Measurements from ENCODE around the gene CERS5. TPM values are rescaled to one million over a fixed set of nuclear protein-coding genes. Genes with fewer than 3 reads are reported as not detected.
"Not testable (repeated sequence)": the region's sequence is repeated elsewhere in the genome, so short reads cannot be mapped to it uniquely, and the experiment has no call there.

The CERS5 gene
- total and polyA plus RNA-seq, 2 donors: 30.7 to 130 TPM

GRCh38 chr12:50089730-50090129, 77.4 kb downstream of the CERS5 start:
- H3K4me3 ChIP-seq (ENCODE audit: low read length in 2 of 2): no peak overlapping the region
- WGBS: 98% methylated on average over 7 of the region's 7 CpGs
- peaks cover 76 to 78% of the 10 kb centered on the region in 2 donors for H3K36me3 ChIP-seq (ENCODE audit: control insufficient read depth in 2 of 2, insufficient read depth in 2 of 2, low read length in 1 of 2)
- no peaks in the 10 kb centered on the region for H3K9me3 ChIP-seq (ENCODE audit: control insufficient read depth in 2 of 2, insufficient read depth in 1 of 2, low read length in 1 of 2)
- H3K4me1 ChIP-seq (ENCODE audit: control insufficient read depth in 2 of 2, insufficient read depth in 2 of 2, low read length in 2 of 2): peaks cover 4 to 10% of the 10 kb centered on the region in 2 donors
- DNase-seq (ENCODE audit: low read depth in 6 of 9, low spot score in 9 of 9): no peak
- no peak overlapping the region for H3K27ac ChIP-seq (ENCODE audit: low read depth in 1 of 2, low read length in 1 of 2)
- no peaks in the 10 kb centered on the region for H3K27me3 ChIP-seq (ENCODE audit: control insufficient read depth in 2 of 2, insufficient read depth in 1 of 2, low read length in 1 of 2)

- H3K4me1 ChIP-seq (ENCODE audit: control insufficient read depth in 2 of 2, insufficient read depth in 2 of 2, low read length in 2 of 2): peaks cover 8 to 15% of the 10 kb centered on the region in 2 donors
- H3K4me3 ChIP-seq (ENCODE audit: low read length in 2 of 2): no peak overlapping the region
- H3K27ac ChIP-seq (ENCODE audit: low read depth in 1 of 2, low read length in 1 of 2): no peak overlapping the region
- 57% methylated on average over 3 of the region's 3 CpGs for WGBS
- H3K9me3 ChIP-seq (ENCODE audit: control insufficient read depth in 2 of 2, insufficient read depth in 1 of 2, low read length in 1 of 2): no peaks in the 10 kb centered on the region
- H3K36me3 ChIP-seq (ENCODE audit: control insufficient read depth in 2 of 2, insufficient read depth in 2 of 2, low read length in 1 of 2): peaks cover 67 to 69% of the 10 kb centered on the region in 2 donors
- DNase-seq (ENCODE audit: low read depth in 6 of 9, low spot score in 9 of 9): peak in 7 of 9 donors; percentile 42 to 75 (median 63)
- H3K27me3 ChIP-seq (ENCODE audit: control insufficient read depth in 2 of 2, insufficient read depth in 1 of 2, low read length in 1 of 2): no peaks in the 10 kb centered on the region
Observed at GRCh38 chr12:50088577-50089335, 78.4 kb downstream of the CERS5 start.

DNA sequence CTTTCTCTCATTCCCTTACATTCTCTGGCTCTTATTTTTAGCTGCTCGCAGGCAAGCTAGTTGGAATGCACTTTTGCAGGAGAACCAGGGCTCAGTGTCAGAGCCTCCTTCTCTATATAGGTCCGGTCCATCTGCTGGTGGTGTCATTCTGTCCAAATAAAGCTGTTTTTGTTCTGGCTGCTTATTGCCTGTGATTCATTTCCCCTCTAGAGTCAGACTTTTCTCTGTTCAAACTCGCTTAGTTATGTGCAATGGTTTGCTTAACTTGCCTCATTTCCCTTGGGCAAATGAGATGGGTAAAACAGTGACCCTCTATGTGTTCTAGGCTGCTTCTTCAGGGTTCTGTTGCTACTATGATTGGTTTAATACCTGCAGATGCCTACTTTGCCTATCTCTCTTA, 79.2 kb downstream of the CERS5 start:
- no peak overlapping the region for H3K27ac ChIP-seq (ENCODE audit: low read depth in 1 of 2, low read length in 1 of 2)
- WGBS: 96% methylated on average over 3 of the region's 3 CpGs
- H3K4me3 ChIP-seq (ENCODE audit: low read length in 2 of 2): no peak overlapping the region
- H3K9me3 ChIP-seq (ENCODE audit: control insufficient read depth in 2 of 2, insufficient read depth in 1 of 2, low read length in 1 of 2): no peaks in the 10 kb centered on the region
- H3K27me3 ChIP-seq (ENCODE audit: control insufficient read depth in 2 of 2, insufficient read depth in 1 of 2, low read length in 1 of 2): no peaks in the 10 kb centered on the region
- no peak for DNase-seq (ENCODE audit: low read depth in 6 of 9, low spot score in 9 of 9)
- H3K4me1 ChIP-seq (ENCODE audit: control insufficient read depth in 2 of 2, insufficient read depth in 2 of 2, low read length in 2 of 2): peaks cover 8 to 15% of the 10 kb centered on the region in 2 donors
- H3K36me3 ChIP-seq (ENCODE audit: control insufficient read depth in 2 of 2, insufficient read depth in 2 of 2, low read length in 1 of 2): peaks cover 60 to 62% of the 10 kb centered on the region in 2 donors

DNA sequence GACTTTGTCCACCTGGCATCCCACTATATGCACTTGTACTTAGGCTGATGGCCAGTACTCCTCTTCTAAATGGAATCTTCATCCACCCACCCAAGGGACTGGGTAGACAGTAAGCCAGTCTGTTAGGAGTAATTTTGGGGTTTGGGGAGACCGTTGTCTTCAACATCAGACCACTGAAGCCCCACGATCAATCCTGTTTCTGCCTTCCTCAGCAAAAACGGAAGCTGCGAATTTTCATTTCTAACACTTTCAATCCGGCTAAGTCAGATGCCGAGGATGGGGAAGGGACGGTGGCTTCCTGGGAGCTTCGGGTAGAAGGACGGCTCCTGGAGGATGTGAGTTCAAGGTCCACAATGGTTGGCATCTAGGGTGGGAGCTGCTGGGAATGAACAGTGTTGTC, 80.0 kb downstream of the CERS5 start:
- H3K27ac ChIP-seq (ENCODE audit: low read depth in 1 of 2, low read length in 1 of 2): no peak overlapping the region
- 98% methylated on average over 9 of the region's 9 CpGs for WGBS
- no peak for DNase-seq (ENCODE audit: low read depth in 6 of 9, low spot score in 9 of 9)
- H3K36me3 ChIP-seq (ENCODE audit: control insufficient read depth in 2 of 2, insufficient read depth in 2 of 2, low read length in 1 of 2): peaks cover 51 to 54% of the 10 kb centered on the region in 2 donors
- no peaks in the 10 kb centered on the region for H3K9me3 ChIP-seq (ENCODE audit: control insufficient read depth in 2 of 2, insufficient read depth in 1 of 2, low read length in 1 of 2)
- peaks cover 8 to 15% of the 10 kb centered on the region in 2 donors for H3K4me1 ChIP-seq (ENCODE audit: control insufficient read depth in 2 of 2, insufficient read depth in 2 of 2, low read length in 2 of 2)
- H3K27me3 ChIP-seq (ENCODE audit: control insufficient read depth in 2 of 2, insufficient read depth in 1 of 2, low read length in 1 of 2): peaks cover 0 to under 1% of the 10 kb centered on the region in 2 donors
- no peak overlapping the region for H3K4me3 ChIP-seq (ENCODE audit: low read length in 2 of 2)

- DNase-seq (ENCODE audit: low read depth in 6 of 9, low spot score in 9 of 9): peak in 1 of 9 donors; percentile 14
- 94% methylated on average over 5 of the region's 5 CpGs for WGBS
- peak overlapping the region; percentile 57 to 87 for H3K4me3 ChIP-seq (ENCODE audit: low read length in 2 of 2)
- H3K4me1 ChIP-seq (ENCODE audit: control insufficient read depth in 2 of 2, insufficient read depth in 2 of 2, low read length in 2 of 2): peaks cover 8 to 15% of the 10 kb centered on the region in 2 donors
- peaks cover 0 to 11% of the 10 kb centered on the region in 2 donors for H3K27me3 ChIP-seq (ENCODE audit: control insufficient read depth in 2 of 2, insufficient read depth in 1 of 2, low read length in 1 of 2)
- H3K36me3 ChIP-seq (ENCODE audit: control insufficient read depth in 2 of 2, insufficient read depth in 2 of 2, low read length in 1 of 2): peaks cover 41 to 46% of the 10 kb centered on the region in 2 donors
- no peaks in the 10 kb centered on the region for H3K9me3 ChIP-seq (ENCODE audit: control insufficient read depth in 2 of 2, insufficient read depth in 1 of 2, low read length in 1 of 2)
- H3K27ac ChIP-seq (ENCODE audit: low read depth in 1 of 2, low read length in 1 of 2): peak overlapping the region in 1 of 2 donors; percentile 92
Observed at GRCh38 chr12:50086148-50086547, 81.0 kb downstream of the CERS5 start.

DNA sequence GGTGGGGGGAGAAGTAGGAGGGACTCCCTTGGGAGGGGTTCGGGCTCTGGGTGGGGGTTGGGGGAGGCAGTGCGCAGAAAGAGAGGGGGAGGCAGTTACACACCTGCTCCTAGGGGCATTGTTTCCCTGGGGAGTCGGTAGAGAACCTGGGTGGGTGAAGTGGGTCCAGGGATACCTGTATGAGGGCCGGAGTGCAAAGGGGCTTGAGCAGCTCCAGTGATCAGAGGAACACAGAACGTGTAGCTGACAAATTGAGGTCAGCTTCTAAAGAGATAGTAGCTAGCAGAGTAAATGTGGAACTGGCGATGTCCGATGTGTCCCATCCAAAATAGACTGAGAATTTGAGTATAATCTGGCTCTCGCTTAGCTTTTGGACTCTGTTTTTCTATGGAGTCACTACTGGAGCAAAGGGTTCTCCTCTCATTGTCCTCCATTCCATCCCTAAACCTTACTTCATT, 81.5 kb downstream of the CERS5 start:
- H3K9me3 ChIP-seq (ENCODE audit: control insufficient read depth in 2 of 2, insufficient read depth in 1 of 2, low read length in 1 of 2): no peaks in the 10 kb centered on the region
- H3K36me3 ChIP-seq (ENCODE audit: control insufficient read depth in 2 of 2, insufficient read depth in 2 of 2, low read length in 1 of 2): peaks cover 37 to 43% of the 10 kb centered on the region in 2 donors
- 30% methylated on average over 8 of the region's 8 CpGs for WGBS
- peaks cover 0 to 16% of the 10 kb centered on the region in 2 donors for H3K27me3 ChIP-seq (ENCODE audit: control insufficient read depth in 2 of 2, insufficient read depth in 1 of 2, low read length in 1 of 2)
- H3K4me1 ChIP-seq (ENCODE audit: control insufficient read depth in 2 of 2, insufficient read depth in 2 of 2, low read length in 2 of 2): peaks cover 8 to 15% of the 10 kb centered on the region in 2 donors
- peak overlapping the region; percentile 57 to 87 for H3K4me3 ChIP-seq (ENCODE audit: low read length in 2 of 2)
- DNase-seq (ENCODE audit: low read depth in 6 of 9, low spot score in 9 of 9): no peak
- peak overlapping the region; percentile 64 to 92 for H3K27ac ChIP-seq (ENCODE audit: low read depth in 1 of 2, low read length in 1 of 2)

DNA sequence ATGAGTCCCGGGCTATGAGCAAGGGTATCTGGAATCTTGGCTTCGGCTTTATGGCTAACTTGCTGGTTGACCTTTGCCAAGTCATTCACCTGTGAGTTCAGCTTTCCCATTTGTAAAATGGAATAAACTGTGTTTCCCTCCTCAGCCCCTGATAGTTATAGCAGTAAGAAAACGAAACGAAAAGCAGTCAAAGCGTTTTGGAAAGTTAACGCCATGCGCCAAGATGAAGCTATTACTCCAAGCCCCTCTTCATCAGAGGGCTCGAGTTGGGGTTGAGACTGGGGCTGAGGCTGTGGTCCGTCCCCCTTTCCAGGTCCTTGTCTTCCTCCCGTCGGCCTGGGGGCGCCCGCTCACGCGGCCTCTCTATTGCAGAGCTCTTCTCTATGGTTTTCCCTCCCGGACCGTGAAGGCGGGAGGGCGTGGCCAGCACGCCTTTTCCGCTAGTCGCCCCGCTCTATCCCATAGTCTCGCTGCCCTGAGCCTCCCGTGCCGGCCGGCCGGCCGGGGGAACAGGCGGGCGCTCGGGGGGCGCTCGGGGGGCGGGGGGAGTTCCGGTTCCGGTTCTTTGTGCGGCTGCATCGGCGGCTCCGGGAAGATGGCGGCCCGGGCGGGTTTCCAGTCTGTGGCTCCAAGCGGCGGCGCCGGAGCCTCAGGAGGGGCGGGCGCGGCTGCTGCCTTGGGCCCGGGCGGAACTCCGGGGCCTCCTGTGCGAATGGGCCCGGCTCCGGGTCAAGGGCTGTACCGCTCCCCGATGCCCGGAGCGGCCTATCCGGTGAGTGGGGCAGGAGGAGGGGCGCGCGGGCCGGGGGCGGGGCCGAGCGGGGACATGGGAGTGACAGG, 82.2 kb downstream of the CERS5 start, which contains the start of gene SMARCD1:
Gene SMARCD1 (plus strand): TSS at position 568 of the 840 bp plus-strand sequence. CDS start 28 bp downstream, at position 596.
- peak within 1 kb of the TSS; percentile 92 to 97 for H3K27ac ChIP-seq (ENCODE audit: low read depth in 1 of 2, low read length in 1 of 2)
- WGBS: under 1% methylated on average over 69 of the region's 69 CpGs
- H3K4me1 ChIP-seq (ENCODE audit: control insufficient read depth in 2 of 2, insufficient read depth in 2 of 2, low read length in 2 of 2): peaks cover 8 to 15% of the 10 kb centered on the region in 2 donors
- peak; percentile 73 to 93 (median 81) for DNase-seq (ENCODE audit: low read depth in 6 of 9, low spot score in 9 of 9)
- H3K4me3 ChIP-seq (ENCODE audit: low read length in 2 of 2): peak within 1 kb of the TSS; percentile 57 to 87
- H3K36me3 ChIP-seq (ENCODE audit: control insufficient read depth in 2 of 2, insufficient read depth in 2 of 2, low read length in 1 of 2): peaks cover 31 to 36% of the 10 kb centered on the region in 2 donors
- peaks cover 0 to 20% of the 10 kb centered on the region in 2 donors for H3K27me3 ChIP-seq (ENCODE audit: control insufficient read depth in 2 of 2, insufficient read depth in 1 of 2, low read length in 1 of 2)
- H3K9me3 ChIP-seq (ENCODE audit: control insufficient read depth in 2 of 2, insufficient read depth in 1 of 2, low read length in 1 of 2): no peaks in the 10 kb centered on the region

DNA sequence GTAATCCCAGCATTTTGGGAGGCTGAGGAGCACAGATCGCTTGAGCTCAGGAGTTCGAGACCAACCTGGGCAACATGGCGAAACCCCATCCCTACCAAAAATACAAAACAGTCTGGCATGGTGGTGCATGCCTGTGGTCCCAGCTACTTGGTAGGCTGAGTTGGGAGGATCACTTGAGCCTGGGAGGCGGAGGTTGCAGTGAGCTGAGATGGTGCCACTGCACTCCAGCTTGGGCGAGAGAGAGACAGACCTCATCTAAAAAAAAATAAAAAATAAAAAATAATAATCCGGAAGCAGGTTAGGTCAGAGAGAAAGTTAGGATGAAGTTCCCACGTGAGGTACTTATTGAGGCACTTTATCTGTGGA, 82.8 kb downstream of the CERS5 start:
- peaks cover 27 to 31% of the 10 kb centered on the region in 2 donors for H3K36me3 ChIP-seq (ENCODE audit: control insufficient read depth in 2 of 2, insufficient read depth in 2 of 2, low read length in 1 of 2)
- H3K27ac ChIP-seq (ENCODE audit: low read depth in 1 of 2, low read length in 1 of 2): peak overlapping the region; percentile 92 to 97
- 44% methylated on average over 7 of the region's 7 CpGs for WGBS
- H3K27me3 ChIP-seq (ENCODE audit: control insufficient read depth in 2 of 2, insufficient read depth in 1 of 2, low read length in 1 of 2): peaks cover 0 to 23% of the 10 kb centered on the region in 2 donors
- not testable (repeated sequence) for H3K9me3 ChIP-seq (ENCODE audit: control insufficient read depth in 2 of 2, insufficient read depth in 1 of 2, low read length in 1 of 2); DNase-seq (ENCODE audit: low read depth in 6 of 9, low spot score in 9 of 9)
- H3K4me1 ChIP-seq (ENCODE audit: control insufficient read depth in 2 of 2, insufficient read depth in 2 of 2, low read length in 2 of 2): peaks cover 8 to 15% of the 10 kb centered on the region in 2 donors
- H3K4me3 ChIP-seq (ENCODE audit: low read length in 2 of 2): peak overlapping the region; percentile 57 to 87

Data from thymus (tissue), 11 donors.